ENCODE results near the gene CCDC157.
"Not testable (repeated sequence)": the region's sequence is repeated elsewhere in the genome, so short reads cannot be mapped to it uniquely, and the experiment has no call there.

The CCDC157 gene

GRCh38 chr22:30402028-30402765 lies 45.4 kb downstream of the CCDC157 start:
- H3K4me1 ChIP-seq: peaks cover 19 to 39% (median 23%) of the 10 kb centered on the region in 10 experiments
- H3K27me3 ChIP-seq: peaks cover 0 to 16% (median 4%) of the 10 kb centered on the region in 11 experiments; a peak in 11 of 22 replicates
- peaks cover 0 to 22% (median 11%) of the 10 kb centered on the region in 11 experiments; a peak in 17 of 22 replicates for H3K36me3 ChIP-seq
- peak overlapping the region in 3 of 11 experiments; percentile 24 to 49 (median 39); a peak in 4 of 22 replicates for H3K9ac ChIP-seq
- H4K20me1 ChIP-seq: peaks cover 0 to 23% (median 3%) of the 10 kb centered on the region in 11 experiments; a peak in 7 of 22 replicates
- H3K4me2 ChIP-seq: peak overlapping the region in 4 of 11 experiments; percentile 3 to 88 (median 71); a peak in 6 of 22 replicates
- 0 out of 22 replicates have a peak overlapping the region, but pooled peaks of 1 of the 11 experiments have one; percentile 43 for H3K27ac ChIP-seq
- H3K9me3 ChIP-seq (replicated peaks in 1 of 11): no peaks in the 10 kb centered on the region
- H3K4me3 ChIP-seq: no peak overlapping the region
- no peak for TF ChIP-seq Cebpa-rat (IDR thresholded peaks at IDR 0.05)

GRCh38 chr22:30402766-30403104 lies 45.9 kb downstream of the CCDC157 start:
- H3K4me3 ChIP-seq; H3K27ac ChIP-seq; H3K9me3 ChIP-seq (replicated peaks in 1 of 11): not testable (repeated sequence)
- Histone ChIP-seq H3K36me3 (peaks cover 5 to 27% (median 16%) of the 10 kb centered on the region in 11 experiments; a peak in 18 of 22 replicates), H3K27me3 (peaks cover 0 to 10% (median 1%) of the 10 kb centered on the region in 11 experiments; a peak in 9 of 22 replicates), H4K20me1 (peaks cover 0 to 23% (median 3%) of the 10 kb centered on the region in 11 experiments; a peak in 7 of 22 replicates), H3K9ac (peak overlapping the region in 1 of 11 experiments; percentile 39; a peak in 1 of 22 replicates), H3K4me1 (peaks cover 13 to 34% (median 18%) of the 10 kb centered on the region in 10 experiments), H3K4me2 (peak overlapping the region in 3 of 11 experiments; percentile 62 to 88 (median 80); a peak in 5 of 22 replicates)

- H3K9me3 ChIP-seq (replicated peaks in 1 of 11): no peaks in the 10 kb centered on the region
- H3K9ac ChIP-seq: no peak overlapping the region
- H3K36me3 ChIP-seq: peaks cover 14 to 42% (median 32%) of the 10 kb centered on the region in 11 experiments; a peak in 21 of 22 replicates
- H4K20me1 ChIP-seq: peaks cover 0 to 15% (median 0%) of the 10 kb centered on the region in 11 experiments; a peak in 4 of 22 replicates
- H3K4me2 ChIP-seq: no peak overlapping the region
- no peak overlapping the region for H3K4me3 ChIP-seq
- no peaks in the 10 kb centered on the region for H3K27me3 ChIP-seq
- peaks cover 0 to 20% (median 3%) of the 10 kb centered on the region in 10 experiments; a peak in 9 of 20 replicates for H3K4me1 ChIP-seq
- no peak for TF ChIP-seq Cebpa-rat (IDR thresholded peaks at IDR 0.05)
- H3K27ac ChIP-seq: no peak overlapping the region
Observed at GRCh38 chr22:30404307-30404706, 47.5 kb downstream of the CCDC157 start.

DNA sequence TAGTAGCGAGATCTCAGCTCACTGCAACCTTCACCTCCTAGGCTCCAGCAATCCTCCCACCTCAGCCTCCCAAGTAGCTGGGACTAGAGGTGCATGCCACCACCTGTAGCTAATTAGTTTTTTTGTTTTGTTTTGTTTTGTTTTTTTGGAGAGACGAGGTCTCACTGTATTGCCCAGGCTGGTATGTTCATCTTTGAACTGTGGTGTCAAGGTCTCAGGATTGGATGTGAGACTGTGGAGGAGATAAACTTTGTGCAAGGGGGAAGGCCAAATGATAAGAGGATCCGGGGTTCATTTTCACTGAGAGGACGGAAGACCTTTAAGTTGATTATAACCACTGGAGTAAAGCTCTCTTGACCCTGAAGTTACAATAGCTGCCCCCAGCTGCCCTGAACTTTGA lies 48.9 kb downstream of the CCDC157 start:
- Histone ChIP-seq H4K20me1 (peaks cover 0 to 7% (median 0%) of the 10 kb centered on the region in 11 experiments; a peak in 1 of 22 replicates), H3K27me3 (no peaks in the 10 kb centered on the region), H3K4me3 (no peak overlapping the region), H3K9ac (no peak overlapping the region), H3K4me1 (peaks cover 0 to 20% (median 3%) of the 10 kb centered on the region in 10 experiments; a peak in 9 of 20 replicates), H3K4me2 (no peak overlapping the region), H3K9me3 (replicated peaks in 1 of 11) (no peaks in the 10 kb centered on the region), H3K27ac (no peak overlapping the region), H3K36me3 (peaks cover 17 to 56% (median 46%) of the 10 kb centered on the region in 11 experiments)
- TF ChIP-seq Cebpa-rat (IDR thresholded peaks at IDR 0.05): no peak

DNA sequence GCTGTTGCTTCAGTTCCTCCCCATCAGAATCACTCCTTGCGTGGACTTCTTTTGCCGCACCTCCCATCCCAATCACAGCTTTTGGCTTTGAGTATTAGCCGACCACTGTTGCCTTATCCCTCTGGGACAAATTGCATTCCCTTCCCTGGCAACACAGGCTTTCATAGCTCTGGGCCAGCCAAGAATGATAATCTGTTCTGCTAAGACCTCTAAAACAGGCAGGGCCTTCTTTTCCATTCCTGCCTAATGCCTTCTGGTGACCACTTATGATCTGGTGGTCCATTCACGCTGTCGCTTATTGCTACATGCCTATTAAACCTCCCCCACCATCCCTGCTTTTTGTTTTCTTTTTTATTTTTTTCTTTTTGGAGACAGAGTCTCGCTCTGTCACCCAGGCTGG lies 49.6 kb downstream of the CCDC157 start:
- no peak overlapping the region for H3K9ac ChIP-seq
- peaks cover 0 to 20% (median 3%) of the 10 kb centered on the region in 10 experiments; a peak in 9 of 20 replicates for H3K4me1 ChIP-seq
- H3K9me3 ChIP-seq (replicated peaks in 1 of 11): no peaks in the 10 kb centered on the region
- no peak for TF ChIP-seq Cebpa-rat (IDR thresholded peaks at IDR 0.05)
- no peak overlapping the region for H3K27ac ChIP-seq
- no peak overlapping the region for H3K4me3 ChIP-seq
- H3K36me3 ChIP-seq: peaks cover 22 to 63% (median 53%) of the 10 kb centered on the region in 11 experiments
- H3K4me2 ChIP-seq: no peak overlapping the region
- peaks cover 0 to 7% (median 0%) of the 10 kb centered on the region in 11 experiments; a peak in 1 of 22 replicates for H4K20me1 ChIP-seq
- no peaks in the 10 kb centered on the region for H3K27me3 ChIP-seq

GRCh38 chr22:30408388-30409102 lies 51.7 kb downstream of the CCDC157 start:
- peaks cover 29 to 80% (median 66%) of the 10 kb centered on the region in 11 experiments for H3K36me3 ChIP-seq
- peaks cover 0 to 7% (median 0%) of the 10 kb centered on the region in 11 experiments; a peak in 1 of 22 replicates for H4K20me1 ChIP-seq
- no peaks in the 10 kb centered on the region for H3K4me1 ChIP-seq
- H3K9me3 ChIP-seq (replicated peaks in 1 of 11): no peaks in the 10 kb centered on the region
- no peak overlapping the region for H3K4me3 ChIP-seq
- H3K27me3 ChIP-seq: no peaks in the 10 kb centered on the region
- H3K9ac ChIP-seq: no peak overlapping the region
- H3K27ac ChIP-seq: no peak overlapping the region
- no peak for TF ChIP-seq Cebpa-rat (IDR thresholded peaks at IDR 0.05)
- H3K4me2 ChIP-seq: no peak overlapping the region

GRCh38 chr22:30411780-30412179 lies 55.0 kb downstream of the CCDC157 start:
- Histone ChIP-seq H3K9me3 (replicated peaks in 1 of 11) (no peaks in the 10 kb centered on the region), H3K4me2 (no peak overlapping the region), H3K4me3 (no peak overlapping the region), H3K27me3 (no peaks in the 10 kb centered on the region), H3K36me3 (peaks cover 52 to 98% (median 85%) of the 10 kb centered on the region in 11 experiments), H3K4me1 (peaks cover 0 to 8% (median 0%) of the 10 kb centered on the region in 10 experiments; a peak in 2 of 20 replicates), H4K20me1 (peaks cover 0 to 7% (median 0%) of the 10 kb centered on the region in 11 experiments; a peak in 1 of 22 replicates), H3K27ac (no peak overlapping the region), H3K9ac (no peak overlapping the region)
- TF ChIP-seq Cebpa-rat (IDR thresholded peaks at IDR 0.05): no peak

DNA sequence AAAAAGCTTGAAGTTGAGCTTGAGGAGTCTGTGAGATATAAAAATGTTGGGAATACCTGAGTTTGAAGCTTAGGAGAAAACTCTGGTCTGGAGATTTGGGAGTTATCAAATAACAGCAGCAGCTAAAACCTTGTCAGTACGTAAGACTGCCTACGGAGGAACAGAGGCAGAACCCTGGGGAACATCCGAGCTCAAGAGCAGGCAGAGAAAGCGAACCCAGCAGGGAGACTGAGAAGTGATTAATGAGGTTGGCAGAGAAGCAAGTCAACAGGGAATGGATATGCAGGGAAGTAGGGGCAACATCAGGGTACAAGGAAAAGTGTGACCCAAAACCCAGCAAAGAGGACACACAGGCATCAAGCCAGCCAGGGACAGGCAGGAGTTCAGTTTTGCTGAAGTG lies 56.2 kb downstream of the CCDC157 start:
- Histone ChIP-seq H3K27me3 (no peaks in the 10 kb centered on the region), H3K4me1 (peaks cover 0 to 8% (median 0%) of the 10 kb centered on the region in 10 experiments; a peak in 2 of 20 replicates), H3K9me3 (replicated peaks in 1 of 11) (no peaks in the 10 kb centered on the region), H3K9ac (no peak overlapping the region), H3K4me3 (no peak overlapping the region), H3K27ac (no peak overlapping the region), H3K4me2 (no peak overlapping the region), H4K20me1 (peaks cover 0 to 7% (median 0%) of the 10 kb centered on the region in 11 experiments; a peak in 1 of 22 replicates), H3K36me3 (peaks cover 55 to 98% (median 85%) of the 10 kb centered on the region in 11 experiments)
- no peak for TF ChIP-seq Cebpa-rat (IDR thresholded peaks at IDR 0.05)

Measured in BLaER1 treated with 17β-estradiol and CSF1 and Interleukin-3, amounts not matched to agents 10 nM and 100 nM (cell line).